ENCODE results near the gene RASSF7. TPM values are rescaled to one million over a fixed set of nuclear protein-coding genes. Genes with fewer than 3 reads are reported as not detected.

Gene RASSF7
- total and polyA plus RNA-seq, 2 of the 8 experiments (the other 6 are each of a cell fraction or from before 2014, with no cell fraction given) = 22.3 to 43.9 TPM

DNA sequence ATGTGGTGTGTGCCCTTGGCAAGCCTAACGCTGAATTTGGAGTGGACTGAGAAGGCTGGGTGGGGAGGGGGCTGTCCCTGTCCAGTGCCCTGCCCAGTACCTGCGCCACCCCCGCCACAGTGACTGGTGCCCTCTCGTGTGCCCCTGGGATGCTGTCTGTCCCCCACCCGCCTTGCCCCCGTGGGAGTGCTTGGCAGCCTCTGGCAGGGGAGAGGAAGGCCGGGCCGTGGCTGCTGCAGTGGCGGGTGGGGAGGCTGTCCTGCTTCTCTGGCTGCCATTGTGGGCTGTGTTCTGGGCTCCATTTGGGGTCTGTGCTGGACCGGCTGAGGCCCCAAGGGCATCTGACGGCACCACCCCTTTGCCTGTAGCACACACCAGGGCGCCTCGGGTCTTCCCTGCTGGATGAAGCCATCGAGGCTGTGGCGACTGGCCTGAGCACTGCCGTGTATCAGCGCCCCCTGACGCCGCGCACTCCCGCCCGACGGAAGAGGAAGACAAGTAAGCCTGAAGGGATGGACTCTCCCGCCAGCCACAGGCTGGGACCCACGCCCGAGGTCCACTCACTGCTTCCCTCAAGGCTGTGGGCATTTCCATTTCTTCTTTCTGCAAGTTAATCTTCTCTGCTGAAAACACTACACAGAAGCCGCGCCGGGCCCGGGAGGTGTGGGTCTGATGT is 37.4 kb downstream of the RASSF7 start:
- Histone ChIP-seq H3K4ac (replicated peaks; ENCODE audit: insufficient read length, low read depth, low read length) (no peak overlapping the region), H4K91ac (replicated peaks; ENCODE audit: insufficient read length, low read length) (no peak overlapping the region), H4K20me1 (replicated peaks in 1 of 2; ENCODE audit: control insufficient read depth in 1 of 2, insufficient read depth in 2 of 2, low read length in 2 of 2) (peaks cover 4 to 12% of the 10 kb centered on the region in 2 experiments), H2BK120ac (replicated peaks; ENCODE audit: low read depth, low read length) (no peak overlapping the region), H2BK5ac (ENCODE audit: low read depth, low read length) (no peak overlapping the region), H2BK12ac (ENCODE audit: low read depth, low read length) (no peak overlapping the region), H2AFZ (ENCODE audit: low read length) (no peak overlapping the region), H2BK15ac (ENCODE audit: low read length) (no peak overlapping the region), H3K9me3 (ENCODE audit: insufficient read depth in 2 of 2, low read depth in 1 of 2, low read length in 1 of 2) (no peaks in the 10 kb centered on the region), H3K4me3 (ENCODE audit: extremely low read depth in 1 of 4, insufficient read depth in 2 of 4, low read depth in 3 of 4, low read length in 4 of 4) (no peak overlapping the region), H3K18ac (ENCODE audit: extremely low read depth, low read length) (no peak overlapping the region), H4K5ac (ENCODE audit: insufficient read length, low read depth, low read length) (no peak overlapping the region), H3K79me1 (ENCODE audit: low read depth, low read length) (peaks cover 4% of the 10 kb centered on the region; the same call in 1 of the 2 replicates), H3K79me2 (ENCODE audit: control insufficient read depth in 1 of 2, insufficient read depth in 2 of 2, low read length in 2 of 2) (no peaks in the 10 kb centered on the region), H2BK20ac (ENCODE audit: low read length) (no peak overlapping the region), H3K23ac (ENCODE audit: insufficient read length) (no peak overlapping the region), H2AK5ac (ENCODE audit: low read depth, low read length) (no peak overlapping the region), H3K36me3 (ENCODE audit: control insufficient read depth in 2 of 4, insufficient read depth in 4 of 4, low read length in 3 of 4) (peaks cover 16 to 56% (median 50%) of the 10 kb centered on the region in 4 experiments), H3K27me3 (replicated peaks in 1 of 4; ENCODE audit: control insufficient read depth in 3 of 4, extremely low read depth in 1 of 4, insufficient read depth in 3 of 4, low read length in 3 of 4) (no peaks in the 10 kb centered on the region), H3K4me2 (ENCODE audit: insufficient read depth in 1 of 2, low read depth in 2 of 2, low read length in 2 of 2) (no peak overlapping the region), H3K56ac (replicated peaks; ENCODE audit: insufficient read length, low read depth, low read length) (no peak overlapping the region), H3K23me2 (ENCODE audit: low read depth, low read length) (no peaks in the 10 kb centered on the region), H3K27ac (ENCODE audit: low read depth, low read length) (no peak overlapping the region), H3K4me1 (replicated peaks in 1 of 4; ENCODE audit: control insufficient read depth in 3 of 4, insufficient read depth in 4 of 4, low read length in 3 of 4) (no peaks in the 10 kb centered on the region), H3K14ac (ENCODE audit: insufficient read length) (no peak overlapping the region), H3K9ac (replicated peaks in 1 of 4; ENCODE audit: extremely low read depth in 1 of 4, low read depth in 3 of 4, low read length in 3 of 4) (no peak overlapping the region), H4K8ac (ENCODE audit: extremely low read depth, insufficient read depth, low read length) (no peak overlapping the region)
- ChIA-PET POLR2A (ENCODE audit: partially characterized antibody) (no interaction called here), CTCF (ENCODE audit: partially characterized antibody) (no interaction called here)
- FAIRE-seq = no peak
- DNase-seq (ENCODE audit: low read depth in 1 of 2, low spot score in 2 of 2) = no peak
- 96% methylated on average over 27 of the region's 30 CpGs; no CpG with 5 or more reads in 1 of the 2 experiments for WGBS, 2 experiments (ENCODE audit: extremely low coverage in 1 of 2, insufficient coverage in 1 of 2, insufficient read length in 1 of 2, insufficient replicate concordance in 2 of 2, low coverage in 1 of 2, low lambda C conversion rate in 2 of 2, missing lambda C conversion rate in 1 of 2)
- TF ChIP-seq SIRT6 (IDR thresholded peaks at IDR 0.05; ENCODE audit: low read length) (no peak), BCL11A (IDR thresholded peaks at IDR 0.05; ENCODE audit: low read depth in 2 of 2, low read length in 2 of 2) (no peak), TAF7 (optimal IDR thresholded peaks at IDR 0.05; ENCODE audit: borderline replicate concordance, low read depth, low read length) (no peak)
- TF ChIP-seq, protein P1, sequence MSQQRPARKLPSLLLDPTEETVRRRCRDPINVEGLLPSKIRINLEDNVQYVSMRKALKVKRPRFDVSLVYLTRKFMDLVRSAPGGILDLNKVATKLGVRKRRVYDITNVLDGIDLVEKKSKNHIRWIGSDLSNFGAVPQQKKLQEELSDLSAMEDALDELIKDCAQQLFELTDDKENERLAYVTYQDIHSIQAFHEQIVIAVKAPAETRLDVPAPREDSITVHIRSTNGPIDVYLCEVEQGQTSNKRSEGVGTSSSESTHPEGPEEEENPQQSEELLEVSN (IDR thresholded peaks at IDR 0.05) = no peak
